A549 treated with Mapracorat at 1 μM for 4 hours (cell line): Measurements from ENCODE around the gene CALR. TPM values are rescaled to one million over a fixed set of nuclear protein-coding genes. Genes with fewer than 3 reads are reported as not detected.

Experiments
- total RNA-seq: library from RNA; stranded (reverse); fragments of 200-300 nt; extraction: Qiagen RNA extraction; gene quantifications from 5 replicates; pipeline ENCODE4 v1.2.3, GENCODE V29; 2022

The CALR gene
- total RNA-seq = 493 to 527 TPM (median 508 TPM) in 5 replicates

GRCh38 chr19:12937927-12938778 is at the start of gene CALR:
Gene CALR (plus strand): TSS chr19:12938609. CDS start chr19:12938680, 71 bp downstream.

GRCh38 chr19:12890787-12891552 is 47.4 kb upstream of the CALR start, which contains the start of gene GCDH:
Gene GCDH (plus strand): TSS chr19:12891160. CDS start chr19:12891305, 145 bp downstream.

GRCh38 chr19:12933287-12934072 is 4.9 kb upstream of the CALR start, which contains the start of gene FARSA:
Gene FARSA (minus strand): TSS chr19:12933711. CDS start chr19:12933696, 15 bp downstream.

GRCh38 chr19:12945479-12946091 is 7.2 kb downstream of the CALR start, which contains the start of gene RAD23A:
Gene RAD23A (plus strand): TSS chr19:12945862. CDS start chr19:12945949, 87 bp downstream.

GRCh38 chr19:12956446-12957388 is 18.3 kb downstream of the CALR start, which contains the start of gene GADD45GIP1:
Gene GADD45GIP1 (minus strand): TSS chr19:12957223. CDS start chr19:12957212, 11 bp downstream.

GRCh38 chr19:12969292-12969988 is 31.0 kb downstream of the CALR start, which contains the start of gene DAND5:
Gene DAND5 (plus strand): TSS chr19:12969576. CDS start chr19:12969661, 85 bp downstream.

Other genes starting within 250 kb of the CALR start
- gene FBXW9, start 242.0 kb upstream of the CALR start, total RNA-seq = 9.1 to 14.4 TPM (median 12.9 TPM) in 5 replicates
- gene TNPO2, start 214.7 kb upstream of the CALR start, total RNA-seq = 24.4 to 36.5 TPM (median 34.0 TPM) in 5 replicates
- 151 to 217 TPM (median 202 TPM) in 5 replicates for gene TRIR, start 203.9 kb upstream of the CALR start, total RNA-seq
- 78.1 to 102 TPM (median 96.8 TPM) in 5 replicates for gene GET3, start 201.1 kb upstream of the CALR start, total RNA-seq
- gene BEST2, start 186.8 kb upstream of the CALR start, total RNA-seq = 1.5 to 2.3 TPM (median 1.8 TPM) in 5 replicates
- 9.6 to 11.8 TPM (median 10.1 TPM) in 5 replicates for gene HOOK2, start 163.1 kb upstream of the CALR start, total RNA-seq
- gene JUNB, start 147.1 kb upstream of the CALR start, total RNA-seq = 115 to 209 TPM (median 173 TPM) in 5 replicates
- 0.33 to 0.87 TPM (median 0.68 TPM) in 4 of 5 replicates, not detected in the other for gene PRDX2, start 136.8 kb upstream of the CALR start, total RNA-seq
- 7.7 to 15.0 TPM (median 11.7 TPM) in 4 of 5 replicates, not detected in the other for gene THSD8, start 136.5 kb upstream of the CALR start, total RNA-seq
- 39.1 to 48.3 TPM (median 46.8 TPM) in 5 replicates for gene RNASEH2A, start 132.0 kb upstream of the CALR start, total RNA-seq
- gene RTBDN, start 104.0 kb upstream of the CALR start, total RNA-seq = 0.22 to 0.48 TPM (median 0.33 TPM) in 3 of 5 replicates, not detected in the others
- 1.4 to 2.6 TPM (median 1.9 TPM) in 5 replicates for gene MAST1, start 100.1 kb upstream of the CALR start, total RNA-seq
- 26.6 to 32.2 TPM (median 29.9 TPM) in 5 replicates for gene DNASE2, start 57.2 kb upstream of the CALR start, total RNA-seq
- gene KLF1, start 51.4 kb upstream of the CALR start, total RNA-seq = 0.10 TPM in 1 of 5 replicates, not detected in the others
- gene GCDH, start 47.4 kb upstream of the CALR start, total RNA-seq = 8.7 to 10.3 TPM (median 9.7 TPM) in 5 replicates
- 0.42 to 0.75 TPM (median 0.58 TPM) in 5 replicates for gene SYCE2, start 19.3 kb upstream of the CALR start, total RNA-seq
- 59.9 to 78.1 TPM (median 68.9 TPM) in 5 replicates for gene FARSA, start 4.9 kb upstream of the CALR start, total RNA-seq
- gene RAD23A, start 7.3 kb downstream of the CALR start, total RNA-seq = 69.3 to 81.9 TPM (median 80.5 TPM) in 5 replicates
- gene GADD45GIP1, start 18.6 kb downstream of the CALR start, total RNA-seq = 31.0 to 58.2 TPM (median 54.0 TPM) in 5 replicates
- gene DAND5, start 31.0 kb downstream of the CALR start, total RNA-seq = 0.09 to 0.12 TPM in 2 of 5 replicates, not detected in the others
- gene NFIX, start 56.9 kb downstream of the CALR start, total RNA-seq = 2.5 to 4.3 TPM (median 3.8 TPM) in 5 replicates
- gene LYL1, start 164.2 kb downstream of the CALR start, total RNA-seq = 0.42 to 1.3 TPM (median 0.85 TPM) in 5 replicates
- 33.9 to 40.4 TPM (median 38.2 TPM) in 5 replicates for gene TRMT1, start 178.1 kb downstream of the CALR start, total RNA-seq
- gene NACC1, start 179.7 kb downstream of the CALR start, total RNA-seq = 29.8 to 44.8 TPM (median 38.0 TPM) in 5 replicates
- gene STX10, start 211.8 kb downstream of the CALR start, total RNA-seq = 40.3 to 60.2 TPM (median 56.1 TPM) in 5 replicates
- 34.7 to 53.7 TPM (median 48.5 TPM) in 5 replicates for gene IER2, start 211.8 kb downstream of the CALR start, total RNA-seq